ENCODE data around the gene SETD3. TPM values are rescaled to one million over a fixed set of nuclear protein-coding genes. Genes with fewer than 3 reads are reported as not detected.

SETD3 gene
- polyA plus RNA-seq, 1 donor (not counting 4 experiments of a cell fraction or from before 2014, with no cell fraction given) = 48.1 TPM

DNA sequence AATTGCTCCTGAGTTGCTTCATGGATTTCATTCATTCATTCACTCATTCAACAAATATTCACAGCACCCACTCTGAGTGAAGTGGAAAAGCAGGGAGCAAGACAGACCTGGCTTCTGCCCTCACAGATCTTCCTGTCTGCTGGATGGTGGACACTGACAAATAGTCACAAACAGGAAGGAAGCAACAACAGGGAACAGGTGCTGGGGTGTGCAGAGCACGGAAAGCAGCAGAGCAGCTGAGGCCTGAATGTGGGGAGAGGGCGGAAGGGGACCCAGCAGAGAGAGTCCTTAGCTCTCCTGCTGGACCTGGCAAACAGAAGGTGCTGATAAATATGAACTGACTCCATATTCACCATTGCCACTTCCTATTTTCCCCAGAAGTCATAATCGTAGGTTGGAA lies 54.4 kb downstream of the SETD3 start:
- Histone ChIP-seq H3K4me2 (ENCODE audit: control insufficient read depth, extremely low read depth, insufficient read depth, low read depth, low read length) (no peak overlapping the region), H3K9ac (ENCODE audit: control insufficient read depth, extremely low read depth, insufficient read depth, low read length) (no peak overlapping the region), H3K4me3 (ENCODE audit: control insufficient read depth in 2 of 3, extremely low read depth in 1 of 3, insufficient read depth in 2 of 3, low read depth in 1 of 3, low read length in 3 of 3) (no peak overlapping the region), H3K36me3 (ENCODE audit: control insufficient read depth in 2 of 2, extremely low read depth in 1 of 2, insufficient read depth in 2 of 2, low read length in 2 of 2) (peaks cover 5 to 13% of the 10 kb centered on the region in 2 experiments), H4K20me1 (ENCODE audit: control insufficient read depth, extremely low read depth, insufficient read depth, low read length) (peaks cover 8% of the 10 kb centered on the region), H3K4me1 (ENCODE audit: control insufficient read depth, extremely low read depth, insufficient read depth, low read length) (peaks cover 12% of the 10 kb centered on the region), H3K9me1 (ENCODE audit: control insufficient read depth, extremely low read depth, insufficient read depth, low read length) (peaks cover 2% of the 10 kb centered on the region), H3K79me2 (ENCODE audit: control insufficient read depth, insufficient read depth, low read length) (no peaks in the 10 kb centered on the region), H2AFZ (ENCODE audit: control insufficient read depth, low read length) (no peak overlapping the region), H3K9me3 (ENCODE audit: control insufficient read depth, low read depth, low read length) (peaks cover 3% of the 10 kb centered on the region), H3K27me3 (ENCODE audit: control insufficient read depth, extremely low read depth, insufficient read depth, low read length) (no peaks in the 10 kb centered on the region), H3K27ac (ENCODE audit: control insufficient read depth, insufficient read depth, low read length) (no peak overlapping the region)
- TF ChIP-seq, protein P1, sequence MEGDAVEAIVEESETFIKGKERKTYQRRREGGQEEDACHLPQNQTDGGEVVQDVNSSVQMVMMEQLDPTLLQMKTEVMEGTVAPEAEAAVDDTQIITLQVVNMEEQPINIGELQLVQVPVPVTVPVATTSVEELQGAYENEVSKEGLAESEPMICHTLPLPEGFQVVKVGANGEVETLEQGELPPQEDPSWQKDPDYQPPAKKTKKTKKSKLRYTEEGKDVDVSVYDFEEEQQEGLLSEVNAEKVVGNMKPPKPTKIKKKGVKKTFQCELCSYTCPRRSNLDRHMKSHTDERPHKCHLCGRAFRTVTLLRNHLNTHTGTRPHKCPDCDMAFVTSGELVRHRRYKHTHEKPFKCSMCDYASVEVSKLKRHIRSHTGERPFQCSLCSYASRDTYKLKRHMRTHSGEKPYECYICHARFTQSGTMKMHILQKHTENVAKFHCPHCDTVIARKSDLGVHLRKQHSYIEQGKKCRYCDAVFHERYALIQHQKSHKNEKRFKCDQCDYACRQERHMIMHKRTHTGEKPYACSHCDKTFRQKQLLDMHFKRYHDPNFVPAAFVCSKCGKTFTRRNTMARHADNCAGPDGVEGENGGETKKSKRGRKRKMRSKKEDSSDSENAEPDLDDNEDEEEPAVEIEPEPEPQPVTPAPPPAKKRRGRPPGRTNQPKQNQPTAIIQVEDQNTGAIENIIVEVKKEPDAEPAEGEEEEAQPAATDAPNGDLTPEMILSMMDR (optimal IDR thresholded peaks at IDR 0.05 in 1 of 3, IDR thresholded peaks at IDR 0.05 in 1 of 3, conservative IDR thresholded peaks at IDR 0.05 in 1 of 3; ENCODE audit: extremely low read depth in 1 of 3, insufficient read depth in 2 of 3, low read length in 3 of 3) = no peak
- DNase-seq (ENCODE audit: low read depth, low spot score) (no peak), FAIRE-seq (no peak)
- dilution Hi-C loops (cut with MboI; ENCODE audit: extremely low pct_ligation_motif_present, low sequenced_read_pairs) = no loop called here

DNA sequence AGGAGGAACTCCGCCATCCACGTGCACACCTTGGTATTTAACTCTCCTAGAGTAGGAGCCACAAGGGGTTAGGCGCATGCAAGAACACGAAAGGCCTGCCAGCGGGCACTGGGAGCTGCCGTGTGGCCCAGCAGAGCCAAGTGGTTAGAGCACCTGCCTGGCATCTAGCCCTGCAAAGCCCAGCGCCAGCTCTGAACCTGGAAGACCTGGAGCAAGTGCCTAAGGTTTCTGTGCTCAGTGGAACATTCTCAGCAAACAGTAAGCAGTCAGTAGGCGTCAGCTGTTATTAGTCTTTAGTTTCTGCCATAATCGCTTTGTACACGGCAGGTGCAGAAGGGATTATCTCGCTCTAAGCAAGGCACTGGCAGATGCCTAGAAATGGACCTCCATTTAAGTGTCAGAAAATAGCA lies 55.4 kb downstream of the SETD3 start:
- peaks cover 12% of the 10 kb centered on the region for H3K4me1 ChIP-seq (ENCODE audit: control insufficient read depth, extremely low read depth, insufficient read depth, low read length)
- peaks cover 3% of the 10 kb centered on the region for H3K9me3 ChIP-seq (ENCODE audit: control insufficient read depth, low read depth, low read length)
- no peak overlapping the region for H3K9ac ChIP-seq (ENCODE audit: control insufficient read depth, extremely low read depth, insufficient read depth, low read length)
- H2AFZ ChIP-seq (ENCODE audit: control insufficient read depth, low read length) = no peak overlapping the region
- H4K20me1 ChIP-seq (ENCODE audit: control insufficient read depth, extremely low read depth, insufficient read depth, low read length) = peaks cover 8% of the 10 kb centered on the region
- H3K36me3 ChIP-seq (ENCODE audit: control insufficient read depth in 2 of 2, extremely low read depth in 1 of 2, insufficient read depth in 2 of 2, low read length in 2 of 2) = peaks cover 5 to 10% of the 10 kb centered on the region in 2 experiments
- H3K4me3 ChIP-seq (ENCODE audit: control insufficient read depth in 2 of 3, extremely low read depth in 1 of 3, insufficient read depth in 2 of 3, low read depth in 1 of 3, low read length in 3 of 3) = no peak overlapping the region
- FAIRE-seq (peak; percentile 84), DNase-seq (ENCODE audit: low read depth, low spot score) (no peak)
- dilution Hi-C loops (cut with MboI; ENCODE audit: extremely low pct_ligation_motif_present, low sequenced_read_pairs) = no loop called here
- H3K79me2 ChIP-seq (ENCODE audit: control insufficient read depth, insufficient read depth, low read length) = no peaks in the 10 kb centered on the region
- no peaks in the 10 kb centered on the region for H3K27me3 ChIP-seq (ENCODE audit: control insufficient read depth, extremely low read depth, insufficient read depth, low read length)
- peaks cover 2% of the 10 kb centered on the region for H3K9me1 ChIP-seq (ENCODE audit: control insufficient read depth, extremely low read depth, insufficient read depth, low read length)
- H3K4me2 ChIP-seq (ENCODE audit: control insufficient read depth, extremely low read depth, insufficient read depth, low read depth, low read length) = peak overlapping the region; percentile 34
- TF ChIP-seq EZH2 (IDR thresholded peaks at IDR 0.05; ENCODE audit: low read length) = no peak
- TF ChIP-seq, protein P1 (optimal IDR thresholded peaks at IDR 0.05 in 1 of 3, IDR thresholded peaks at IDR 0.05 in 1 of 3, conservative IDR thresholded peaks at IDR 0.05 in 1 of 3; ENCODE audit: extremely low read depth in 1 of 3, insufficient read depth in 2 of 3, low read length in 3 of 3) = no peak
- H3K27ac ChIP-seq (ENCODE audit: control insufficient read depth, insufficient read depth, low read length) = no peak overlapping the region

Data from keratinocyte (primary cell).